Activated T-cell treated with anti-CD3 and anti-CD28 coated beads for 4 hours (primary cell): Measurements from ENCODE around the gene AKR1C1.
"Not testable (repeated sequence)": the region's sequence is repeated elsewhere in the genome, so short reads cannot be mapped to it uniquely, and the experiment has no call there.

Experiments used
- DNase-seq: peaks from one replicate; pipeline ENCODE4 v3.0.0-alpha.2; 2020

The AKR1C1 gene

DNA sequence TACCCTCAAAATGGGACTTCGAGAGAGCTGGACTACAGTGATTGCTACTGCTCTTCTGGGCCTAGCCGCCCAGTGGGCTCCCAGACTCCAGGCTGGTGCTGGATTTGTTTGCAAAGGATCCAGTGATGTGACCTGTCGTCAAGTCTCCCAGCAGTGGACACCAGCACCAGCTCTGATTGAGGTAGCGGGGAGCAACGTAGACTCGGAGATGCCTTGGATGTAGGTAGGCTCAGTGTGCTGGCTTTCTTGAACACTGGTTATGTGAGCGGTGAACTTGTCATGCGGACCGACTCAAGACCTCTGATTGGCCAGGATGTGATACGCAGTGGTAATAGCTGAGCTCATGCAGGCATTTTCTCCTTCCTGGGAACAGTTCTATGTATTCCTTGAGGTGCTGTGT lies 21.0 kb downstream of the AKR1C1 start:
- DNase-seq: no peak

DNA sequence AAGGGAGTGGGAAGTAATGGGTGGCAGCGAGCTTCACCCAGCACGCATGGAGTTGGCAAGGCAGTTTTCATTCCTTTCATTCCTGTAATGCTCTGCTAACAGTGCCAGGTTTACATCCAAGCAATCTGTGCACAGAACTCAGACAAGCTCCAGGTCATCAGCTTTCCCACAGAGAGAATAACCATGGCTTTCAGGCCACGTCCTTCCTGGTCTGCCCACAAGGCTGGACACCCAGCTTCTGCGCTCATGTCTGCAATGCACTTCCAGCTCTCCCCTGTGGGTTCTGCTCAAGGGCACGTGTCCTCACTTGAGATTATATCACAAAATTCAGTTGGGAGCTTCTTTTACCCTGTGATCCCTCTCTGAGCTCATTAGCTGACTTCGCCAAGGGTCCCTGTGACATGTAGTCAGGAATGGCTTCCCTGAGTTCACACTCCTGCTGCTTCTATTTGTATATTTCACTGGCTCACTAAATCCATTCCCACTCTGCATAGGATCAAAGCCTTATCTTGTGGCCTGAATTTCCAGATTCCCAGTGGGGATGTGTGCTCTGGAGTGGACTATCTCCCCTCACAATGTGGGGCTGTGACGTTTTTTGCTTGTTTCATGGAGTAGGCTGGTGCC lies 21.9 kb downstream of the AKR1C1 start:
- DNase-seq: no peak

DNA sequence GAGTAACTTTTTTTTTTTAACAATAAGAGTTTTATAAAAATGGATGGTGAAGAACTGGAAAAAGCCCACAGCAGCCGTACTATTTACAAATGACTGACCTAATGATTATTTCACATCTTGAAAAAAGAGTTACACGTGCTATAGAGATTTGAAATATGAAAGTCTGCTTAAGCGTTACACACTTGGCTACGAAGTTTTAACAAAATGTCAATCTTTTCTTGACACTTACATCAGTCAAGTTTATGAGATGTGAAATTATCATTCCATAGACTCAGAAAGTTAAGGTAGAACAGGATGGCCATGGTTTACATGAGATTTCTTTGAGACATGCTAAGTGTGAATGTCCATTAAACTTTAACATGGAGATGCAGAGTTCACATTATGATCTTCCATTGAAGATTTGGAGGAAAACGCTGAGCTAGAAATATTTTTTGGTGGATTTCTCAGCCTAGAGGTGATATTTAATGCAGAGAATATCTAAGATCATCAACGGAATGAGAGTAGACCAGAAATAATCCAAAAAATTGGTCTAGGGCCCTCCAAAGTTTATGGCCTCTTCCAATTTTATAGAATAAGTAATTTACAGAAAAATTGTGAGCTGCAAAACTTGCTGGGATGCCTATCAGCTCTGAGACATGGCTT lies 24.9 kb downstream of the AKR1C1 start:
- DNase-seq: not testable (repeated sequence)

DNA sequence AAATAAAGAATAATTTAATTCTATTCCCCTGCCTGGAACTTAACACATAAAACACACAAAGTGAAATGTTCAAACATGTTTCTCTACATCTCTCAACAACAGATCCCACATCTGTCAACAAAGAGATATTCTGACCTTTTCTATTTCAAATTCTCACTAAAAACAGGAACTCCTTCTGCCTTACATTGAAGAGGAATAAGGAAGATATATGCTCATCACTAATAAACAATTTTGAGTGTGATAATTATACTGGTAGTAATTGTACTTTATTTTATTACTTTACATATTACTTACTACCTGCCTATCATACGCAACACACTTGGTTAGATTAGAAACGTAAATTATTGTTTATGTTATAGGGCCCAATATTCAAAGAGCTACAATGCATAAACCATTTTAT lies 27.0 kb downstream of the AKR1C1 start:
- no peak for DNase-seq

DNA sequence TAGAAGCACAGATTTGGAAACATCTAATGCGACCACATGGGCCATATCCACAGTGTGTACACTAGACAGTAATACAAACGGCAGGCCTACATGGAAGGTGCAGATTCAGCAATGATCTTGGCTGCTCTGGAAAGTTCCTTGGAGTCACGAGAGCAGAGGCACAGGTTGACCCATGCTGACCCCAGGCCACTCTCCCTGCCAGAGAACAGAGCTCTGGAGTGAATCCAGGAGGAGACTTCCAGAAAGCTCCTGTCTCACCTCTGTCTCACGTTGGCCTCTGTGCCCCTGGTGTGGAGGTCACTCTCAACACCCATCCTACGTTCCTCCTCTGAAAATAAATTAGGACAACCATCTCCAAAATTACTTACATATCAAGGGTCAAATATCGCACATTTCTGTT lies 28.2 kb downstream of the AKR1C1 start:
- DNase-seq: not testable (repeated sequence)

DNA sequence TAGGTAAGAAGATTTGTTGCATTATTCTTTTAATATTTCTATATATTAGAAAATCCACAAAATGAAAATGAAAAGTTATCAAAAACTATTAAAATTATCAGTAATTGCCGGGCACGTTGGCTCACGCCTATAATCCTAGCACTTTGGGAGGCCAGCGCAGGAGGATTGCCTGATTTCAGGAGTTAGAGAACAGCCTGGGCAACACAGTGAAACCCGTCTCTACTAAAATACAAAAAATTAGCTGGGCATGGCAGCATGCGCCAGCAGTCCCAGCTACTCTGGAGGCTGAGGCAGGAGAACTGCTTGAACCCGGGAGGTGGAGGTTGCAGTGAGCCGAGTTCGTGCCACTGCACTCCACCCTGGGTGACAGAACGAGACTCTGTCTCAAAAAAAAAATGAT lies 29.3 kb downstream of the AKR1C1 start:
- not testable (repeated sequence) for DNase-seq

DNA sequence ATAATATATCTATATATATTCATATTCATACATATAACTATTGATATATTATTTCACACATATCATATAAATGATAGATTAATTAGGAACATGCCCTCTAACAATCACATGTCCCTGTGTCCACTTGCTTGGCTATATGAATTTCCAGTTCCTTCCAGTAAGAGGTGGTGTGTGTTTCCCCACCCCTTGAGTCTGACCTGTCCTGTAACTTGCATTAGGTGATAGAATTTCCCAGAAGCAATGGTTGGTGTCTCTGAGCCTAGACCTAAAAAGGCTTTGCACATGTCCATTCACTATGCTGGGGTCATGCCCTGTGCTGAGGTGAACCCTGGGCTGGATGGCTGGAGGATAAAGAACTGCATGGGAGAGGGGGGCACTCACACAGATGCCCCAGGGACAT lies 31.0 kb downstream of the AKR1C1 start:
- DNase-seq: not testable (repeated sequence)

DNA sequence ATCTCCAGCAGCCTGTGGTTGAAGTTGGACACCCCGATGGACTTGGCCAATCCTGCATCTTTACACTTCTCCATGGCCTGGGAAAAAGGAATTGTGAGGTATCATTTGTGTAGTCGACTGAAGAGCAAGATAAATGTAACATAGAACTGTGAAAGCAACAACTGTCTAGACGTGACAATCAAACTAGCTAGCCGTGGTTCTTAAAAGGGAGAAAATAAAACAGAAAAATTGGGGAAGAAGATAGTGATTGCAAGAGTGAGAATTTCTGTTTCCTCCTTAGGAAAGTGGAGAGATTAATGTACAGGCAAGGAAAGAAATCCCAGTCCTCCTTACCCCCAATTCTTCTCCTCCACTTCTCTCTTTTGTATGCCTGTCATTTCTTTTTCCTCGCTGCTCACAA lies 35.5 kb downstream of the AKR1C1 start:
- DNase-seq: no peak

DNA sequence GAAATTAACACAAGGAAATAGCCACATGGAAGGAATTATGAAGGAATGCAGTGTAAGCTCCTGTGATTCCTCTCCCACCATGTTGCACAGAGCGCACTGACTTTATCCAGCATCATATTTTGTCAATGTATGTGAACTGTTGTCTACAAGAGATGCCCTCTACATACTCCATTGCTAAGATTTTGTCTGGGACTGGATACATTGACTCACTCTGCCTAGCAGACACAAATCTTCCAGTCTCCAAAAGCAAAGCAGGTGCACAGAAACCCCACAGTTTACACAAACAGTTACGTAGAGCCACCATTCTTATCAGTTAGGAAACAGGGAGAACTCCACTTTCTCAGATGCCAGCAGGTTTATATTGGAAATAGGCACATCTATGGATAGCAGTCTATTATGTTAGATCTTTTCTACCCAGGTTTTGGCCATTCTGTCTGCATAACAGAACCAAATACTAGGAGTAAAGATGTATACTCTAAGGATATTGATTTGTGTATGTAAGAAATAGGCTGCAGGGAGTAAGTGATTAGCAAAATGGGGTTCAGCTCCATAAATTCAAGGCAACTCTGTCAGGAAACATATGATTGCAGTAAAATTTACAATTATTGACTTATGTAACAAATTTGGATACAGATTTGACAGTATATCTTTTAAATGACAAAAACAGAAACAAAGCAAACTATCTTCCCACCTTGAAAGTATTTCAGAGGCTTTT lies 39.0 kb downstream of the AKR1C1 start:
- DNase-seq: no peak

DNA sequence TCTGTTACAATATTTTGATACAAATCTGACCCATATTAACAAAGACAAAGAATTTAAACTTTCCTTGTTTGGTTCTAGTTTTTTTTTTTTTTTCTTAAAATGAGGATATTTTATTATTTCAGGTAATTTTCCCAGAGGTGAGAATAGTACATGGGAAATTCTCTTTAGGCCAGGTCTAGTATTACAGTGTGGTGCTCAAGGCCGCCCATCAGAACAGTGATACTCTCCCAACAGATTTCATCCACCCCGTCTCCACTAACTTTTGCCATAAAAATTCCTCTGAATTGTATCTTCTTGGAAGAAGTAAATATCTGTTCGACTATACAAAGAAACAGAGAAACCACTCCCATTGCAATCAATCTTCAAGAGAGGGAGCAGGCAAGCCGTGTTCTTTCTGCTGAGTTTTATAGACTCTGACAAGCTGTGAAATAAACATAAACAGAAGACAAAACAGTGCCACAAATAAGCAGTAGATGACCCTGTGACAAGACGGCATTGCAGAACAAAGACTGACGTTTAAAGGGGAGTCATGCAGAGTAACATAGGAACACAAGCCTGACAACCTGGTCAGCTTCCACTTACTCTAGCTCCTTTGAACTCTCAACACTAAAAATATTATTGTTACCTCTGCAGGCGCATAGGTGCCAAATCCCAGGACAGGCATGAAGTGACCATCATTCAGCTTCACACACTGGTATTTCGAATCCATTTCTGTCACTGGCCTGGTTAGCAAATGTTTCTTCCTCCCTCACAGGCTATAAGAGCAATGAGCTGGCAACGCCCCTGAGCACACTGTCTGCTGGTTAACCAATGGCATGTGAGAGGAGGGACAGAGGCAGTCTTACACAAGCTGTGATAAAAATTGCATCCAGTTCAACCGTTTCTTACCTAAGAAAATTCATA lies 40.2 kb downstream of the AKR1C1 start, which contains the start of gene AKR1C2:
Gene AKR1C2, minus strand, starts transcription at position 731 of the 903 bp plus-strand sequence. Its CDS starts 22 bp downstream, at position 709.
- DNase-seq: not testable (repeated sequence)

DNA sequence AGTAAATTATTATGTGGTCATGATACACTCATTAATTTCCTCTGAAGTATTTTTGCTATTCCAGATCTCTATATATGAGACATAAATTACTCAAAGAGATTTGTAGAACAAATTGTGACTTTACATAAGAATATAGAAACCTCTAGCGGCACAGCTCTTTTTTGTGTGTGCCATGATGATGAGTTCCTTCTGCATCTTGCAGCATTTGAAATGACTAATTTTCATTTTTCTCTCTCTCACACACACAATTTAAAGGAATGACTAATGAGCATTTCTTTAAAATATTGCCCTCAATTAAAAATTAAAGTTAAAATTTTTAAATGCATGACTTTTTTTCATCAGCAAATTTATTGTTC lies 40.8 kb downstream of the AKR1C1 start:
- DNase-seq: not testable (repeated sequence)

DNA sequence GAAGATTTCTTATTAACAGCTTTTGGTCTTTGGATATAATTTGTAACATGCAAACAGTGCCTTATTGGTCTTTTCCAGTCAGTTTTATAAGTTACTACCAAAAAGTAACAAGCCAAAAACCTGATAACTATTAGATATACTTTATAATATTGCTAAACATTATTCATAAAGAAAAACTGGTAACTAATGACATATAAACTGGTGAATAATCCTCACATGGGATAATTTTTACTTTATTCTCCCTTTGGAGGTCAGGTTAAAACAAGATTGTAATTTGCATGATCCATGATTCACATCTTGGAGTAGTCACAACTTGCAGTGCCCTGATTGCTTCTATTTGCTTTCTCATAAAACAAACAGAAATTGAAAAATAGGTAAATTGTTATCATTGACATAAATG lies 41.3 kb downstream of the AKR1C1 start:
- not testable (repeated sequence) for DNase-seq

DNA sequence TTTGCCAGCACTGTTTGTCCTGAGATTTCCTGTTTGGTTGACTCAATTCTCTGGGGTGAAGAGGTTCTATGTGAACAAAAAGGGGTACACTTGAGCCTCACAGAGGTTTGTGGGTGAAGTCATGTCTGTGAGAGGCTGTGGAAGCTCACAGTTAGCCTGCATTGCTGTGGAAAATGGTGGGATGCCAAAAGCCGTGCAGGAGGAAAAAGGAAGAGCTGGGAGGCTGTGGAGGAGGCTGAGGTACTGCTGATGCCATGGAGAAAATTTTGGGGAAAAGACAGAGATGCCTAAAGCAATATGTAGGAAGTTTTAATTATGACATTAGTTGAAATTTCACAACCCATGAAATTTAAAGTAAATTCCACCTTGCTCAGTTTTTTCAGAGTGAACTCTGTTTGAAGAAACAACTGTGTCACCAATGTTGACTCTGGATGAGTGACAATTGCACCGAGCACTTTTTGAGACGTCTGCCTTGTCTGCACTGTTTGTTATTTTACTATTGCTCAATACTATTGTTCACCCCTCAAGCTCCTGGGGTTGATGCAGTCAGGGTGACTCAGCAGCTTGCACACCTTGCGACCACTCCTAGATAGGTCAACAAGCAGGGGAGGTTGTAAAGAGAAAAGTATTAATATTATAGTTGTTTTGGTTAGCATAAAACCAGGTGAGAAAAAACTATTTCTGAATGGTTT lies 45.8 kb downstream of the AKR1C1 start:
- not testable (repeated sequence) for DNase-seq

DNA sequence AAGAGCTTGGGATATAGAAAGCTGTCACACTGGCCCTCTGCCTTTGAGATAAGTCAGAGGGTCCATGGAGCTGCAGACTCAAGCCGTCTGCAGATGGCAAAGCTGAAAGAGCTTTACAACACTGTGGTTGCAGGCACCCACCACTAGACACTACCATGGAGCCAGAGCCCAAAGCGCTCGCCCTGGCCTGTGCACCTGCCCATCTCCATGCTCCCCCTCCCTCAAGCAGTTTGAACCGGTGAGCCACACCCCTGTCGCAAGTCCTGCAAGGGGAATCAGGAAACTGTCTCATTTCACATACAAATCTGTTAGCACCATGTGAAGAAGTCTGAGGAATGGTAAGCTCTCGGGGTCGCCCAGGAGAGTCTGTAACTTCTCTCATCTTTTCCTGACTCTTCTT lies 46.8 kb downstream of the AKR1C1 start:
- not testable (repeated sequence) for DNase-seq

DNA sequence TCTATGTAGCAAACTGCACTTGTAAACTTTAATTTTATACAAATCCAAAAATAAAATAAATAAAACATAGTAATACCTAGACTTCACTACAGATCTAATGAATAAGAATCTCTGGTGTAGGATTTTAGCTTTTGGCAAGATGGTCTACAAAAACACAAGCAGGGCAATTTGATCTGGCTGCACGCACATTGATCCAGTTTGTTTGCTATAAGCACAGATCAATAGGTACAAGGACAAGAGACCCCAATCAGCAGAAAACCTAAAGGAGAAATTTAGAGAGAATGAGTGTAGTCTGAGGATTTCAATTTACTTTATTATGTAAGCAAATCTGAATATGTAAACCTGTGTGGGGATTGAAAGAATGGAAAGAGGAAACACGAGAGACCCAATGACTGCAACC lies 48.2 kb downstream of the AKR1C1 start:
- not testable (repeated sequence) for DNase-seq

DNA sequence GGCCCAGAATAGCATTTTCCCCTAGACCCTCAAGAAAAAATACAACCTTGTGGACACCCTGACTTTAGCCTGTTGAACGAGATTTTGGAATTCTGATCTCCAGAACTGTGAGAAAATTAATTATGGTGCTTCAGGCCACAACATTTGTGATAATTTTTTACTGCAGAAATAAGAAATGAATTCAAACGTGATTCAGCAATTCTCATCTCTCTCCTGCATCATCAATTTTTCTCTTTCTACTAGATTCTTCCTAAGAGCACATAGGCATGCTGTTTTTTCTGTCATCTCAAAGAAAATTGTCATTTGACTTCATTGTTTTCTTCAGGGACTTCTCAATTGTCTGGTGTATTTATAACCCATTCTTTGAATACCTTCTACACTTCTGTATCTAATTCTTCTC lies 49.4 kb downstream of the AKR1C1 start:
- no peak for DNase-seq

DNA sequence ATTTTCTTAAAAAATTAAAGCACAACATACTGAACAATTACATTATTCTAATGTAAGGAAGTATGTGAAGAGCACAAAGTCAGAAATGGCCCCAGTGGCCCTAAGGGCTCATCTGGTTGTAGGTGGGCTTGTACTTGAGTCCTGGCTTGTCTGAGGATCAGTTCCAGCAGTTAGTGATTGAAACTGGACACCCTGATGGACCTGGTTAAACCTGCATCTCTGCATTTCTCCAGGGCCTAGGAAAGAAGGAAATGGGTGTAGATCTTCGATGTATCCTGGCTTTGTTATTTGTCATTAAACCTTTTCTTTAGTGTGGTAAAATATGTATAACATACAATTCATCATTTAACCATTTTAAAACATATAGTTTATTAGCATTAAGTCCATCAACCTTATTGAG lies 50.2 kb downstream of the AKR1C1 start:
- no peak for DNase-seq

DNA sequence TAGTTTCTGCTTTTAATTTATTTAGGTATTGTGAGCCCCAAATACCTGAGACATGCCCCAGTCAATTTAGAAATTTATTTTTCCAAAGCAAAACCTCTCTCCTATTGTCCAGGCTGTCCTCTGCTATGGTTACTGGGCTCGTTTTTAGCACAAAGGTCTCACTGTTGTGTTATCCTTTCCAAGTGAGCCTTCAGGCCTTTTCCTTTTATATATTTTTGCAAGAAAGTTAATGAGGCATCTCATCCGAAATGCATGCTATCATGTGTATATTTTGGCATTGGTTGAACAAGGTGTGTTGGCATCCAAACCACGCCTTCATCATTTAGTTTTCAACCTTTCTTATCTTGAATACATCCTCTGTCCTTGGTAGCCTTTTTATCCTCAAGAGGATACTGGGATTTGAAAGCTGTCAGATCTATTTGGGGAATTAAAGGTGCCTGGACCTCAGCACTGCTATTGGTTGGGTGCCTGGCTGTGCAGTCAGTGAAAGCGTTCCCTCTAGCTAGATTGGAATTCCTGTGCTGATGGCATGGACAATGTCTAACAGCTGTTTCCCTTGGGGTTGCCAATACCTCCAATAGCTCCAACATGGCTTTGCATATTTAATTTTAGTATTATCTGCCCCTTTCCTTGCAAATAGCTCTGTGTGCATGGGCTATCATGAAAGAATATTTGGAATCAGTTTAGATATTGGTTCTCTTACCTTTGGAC lies 51.1 kb downstream of the AKR1C1 start:
- not testable (repeated sequence) for DNase-seq

DNA sequence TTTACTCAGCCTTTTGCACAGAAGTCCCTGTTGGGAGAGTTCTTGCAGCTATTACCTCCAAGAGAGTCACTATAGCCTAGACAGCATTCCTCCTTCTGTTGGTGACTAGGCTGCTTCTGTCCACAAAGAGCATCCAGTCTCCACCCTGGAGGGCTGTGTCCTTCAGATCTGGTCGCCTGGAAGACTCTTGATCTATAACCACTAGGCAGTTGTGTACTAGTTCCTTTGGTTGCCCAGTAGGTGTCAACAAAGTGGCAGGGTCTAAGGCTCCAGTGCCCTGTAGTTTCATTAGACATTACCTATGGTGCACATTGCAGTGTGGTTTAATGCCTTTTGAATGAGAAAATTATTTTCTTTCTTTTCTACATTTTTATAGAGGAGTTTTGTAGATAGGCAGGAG lies 51.7 kb downstream of the AKR1C1 start:
- no peak for DNase-seq

DNA sequence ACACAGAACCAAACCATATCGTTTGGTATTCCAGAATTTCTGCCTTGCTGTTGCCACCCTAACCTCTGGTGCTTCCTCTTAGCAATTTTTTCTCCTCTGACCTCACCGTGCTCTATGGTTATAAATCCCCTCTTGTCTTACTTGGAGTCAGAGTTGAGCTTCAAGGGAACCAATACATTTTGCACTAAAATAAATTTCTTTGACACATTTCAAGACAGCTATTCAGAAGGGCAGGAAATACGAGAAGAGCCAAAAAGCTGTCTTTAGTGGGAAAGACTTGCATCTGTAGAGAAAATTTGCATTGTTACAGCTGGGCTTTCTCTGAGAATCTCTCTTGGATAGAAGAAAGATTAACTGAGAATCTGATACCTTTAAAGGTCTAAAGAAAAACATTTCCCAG lies 54.9 kb downstream of the AKR1C1 start:
- no peak for DNase-seq

DNA sequence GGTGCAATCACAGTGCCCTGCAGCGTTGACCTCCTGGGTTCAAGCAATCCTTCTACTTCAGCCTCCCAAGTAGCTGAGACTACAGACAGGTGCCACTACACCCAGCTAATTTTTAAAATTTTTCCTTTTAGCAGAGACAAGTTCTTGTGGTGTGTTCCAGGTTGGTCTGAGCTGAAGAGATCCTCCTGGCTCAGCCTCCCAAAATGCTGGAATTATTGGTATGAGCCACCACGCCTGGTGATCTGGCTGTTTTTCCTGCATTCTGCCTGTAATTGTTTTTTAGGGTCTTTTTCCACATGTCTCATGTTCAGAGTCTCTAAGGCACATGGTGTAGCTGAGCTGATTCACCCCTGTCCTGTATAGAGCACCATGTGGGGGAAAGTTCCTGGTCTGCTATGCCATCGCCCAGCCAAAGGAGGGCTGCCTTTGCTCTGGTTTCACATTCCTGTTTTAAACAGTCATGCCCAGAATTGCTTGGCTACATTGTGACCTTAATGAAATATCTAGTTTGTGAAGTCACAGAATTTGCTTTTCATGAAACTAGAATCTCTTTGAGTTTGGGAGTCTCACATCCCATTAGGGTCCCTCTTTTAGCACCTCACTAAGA lies 55.6 kb downstream of the AKR1C1 start:
- DNase-seq: not testable (repeated sequence)
